K562 (cell line): ENCODE measurements around the gene ATOSA. TPM values are rescaled to one million over a fixed set of nuclear protein-coding genes. Genes with fewer than 3 reads are reported as not detected.

Experiments used
- ATAC-seq: fragments of 200-7000 bp; cut with Tn5 transposase; 3 replicates; pipeline ENCODE4 v1.9.1; 2020; ENCODE audit warnings: moderate library complexity
- BruUV-seq: library from RNA; stranded (reverse); fragments of 400-500 nt; replicated peaks from 2 replicates; lab custom pipeline; 2021; lab: Mats Ljungman, UMichigan
- CTCF ChIA-PET: fragments of 300-600 bp; formaldehyde crosslinking; extraction: SDS; loops from one replicate; lab custom pipeline; 2021; ENCODE audit warnings: low intra/inter-chr PET ratio; lab: Yijun Ruan, JAX
- POLR2A ChIA-PET: fragments of 300-600, 350-650 bp; sonication (Branson Sonifier 250); formaldehyde crosslinking; extraction: SDS; loops from one replicate; lab custom pipeline; 2021; ENCODE audit warnings: antibody characterized with exemption, inconsistent platforms; lab: Yijun Ruan, JAX
- DNase-seq, 4 experiments: peaks; one replicate each; pipeline versions ENCODE4 v3.0.0 to v3.0.0-alpha.2; 2011 to 2018; ENCODE audit warnings: low spot score in 3 of 4, mixed read lengths in 3 of 4; ENCODE audit errors: extremely low read depth in 1 of 4
- FAIRE-seq: peaks from 2 replicates; lab custom pipeline; 2011; peaks lifted over from hg19 to GRCh38; lab: Jason Lieb, UNC
- H2AFZ ChIP-seq: 2 replicates; pipeline ENCODE4 v1.6.0; 2011; ENCODE audit warnings: low read depth, low read length, control low read depth, inconsistent platforms
- H3K27ac ChIP-seq: fragments of 200-600 bp; 3 replicates; pipeline ENCODE4 v1.8.0; 2011; ENCODE audit warnings: low read depth, mild to moderate bottlenecking, control low read depth, inconsistent platforms, low read length, moderate library complexity, mixed read lengths; ENCODE audit errors: extremely low read depth
- H3K27me3 ChIP-seq, 2 experiments: fragments of 300-600 bp in 1 of 2; 2 replicates in 1 of 2; 3 replicates in 1 of 2; pipeline versions ENCODE4 v1.6.0 to v1.8.0; 2011; ENCODE audit warnings: inconsistent platforms in 2 of 2, low read length in 2 of 2, mild to moderate bottlenecking in 1 of 2, mixed read lengths in 1 of 2, moderate library complexity in 1 of 2; ENCODE audit not compliant: control insufficient read depth in 2 of 2, insufficient read depth in 2 of 2
- H3K36me3 ChIP-seq: fragments of 300-600 bp; 3 replicates; pipeline ENCODE4 v1.8.0; 2011; ENCODE audit warnings: mild to moderate bottlenecking, low read length, inconsistent platforms; ENCODE audit not compliant: control insufficient read depth, insufficient read depth
- H3K4me1 ChIP-seq, 2 experiments: fragments of 200-600 bp in 1 of 2; replicated peaks in 1 of 2; 2 replicates in 1 of 2; 3 replicates in 1 of 2; pipeline versions ENCODE4 v1.5.1 to v1.8.0; 2011; ENCODE audit warnings: inconsistent platforms in 2 of 2, low read length in 2 of 2, mild to moderate bottlenecking in 1 of 2, mixed read lengths in 1 of 2, moderate library complexity in 1 of 2; ENCODE audit not compliant: control insufficient read depth in 2 of 2, insufficient read depth in 2 of 2
- H3K4me2 ChIP-seq: 2 replicates; pipeline ENCODE4 v1.6.1; 2011; ENCODE audit warnings: low read length, control low read depth, inconsistent platforms, mixed read lengths; ENCODE audit not compliant: insufficient read depth
- H3K4me3 ChIP-seq: fragments of 200-600 bp; sonication (generic), shearing (Covaris generic); 2 replicates; pipeline ENCODE4 v1.5.1; 2016; ENCODE audit warnings: control low read depth, inconsistent platforms
- H3K79me2 ChIP-seq: fragments of 200-600 bp; 3 replicates; pipeline ENCODE4 v1.8.0; 2011; ENCODE audit warnings: low read length, inconsistent platforms; ENCODE audit not compliant: control insufficient read depth, insufficient read depth
- H3K9ac ChIP-seq, 2 experiments: 2 replicates each; pipeline versions ENCODE4 v1.6.0 to v1.6.1; 2011; ENCODE audit warnings: low read depth in 2 of 2, low read length in 2 of 2, control low read depth in 1 of 2, inconsistent platforms in 1 of 2, mild to moderate bottlenecking in 1 of 2, mixed read lengths in 1 of 2; ENCODE audit not compliant: insufficient read depth in 1 of 2
- H3K9me1 ChIP-seq: one replicate; pipeline ENCODE4 v1.6.0; 2011; ENCODE audit warnings: inconsistent platforms, mild to moderate bottlenecking, low read length, moderate library complexity; ENCODE audit not compliant: control insufficient read depth, insufficient read depth
- H3K9me3 ChIP-seq: replicated peaks from 2 replicates; pipeline ENCODE4 v1.5.1; 2011; ENCODE audit warnings: low read depth, low read length, inconsistent platforms; ENCODE audit not compliant: control insufficient read depth, insufficient read depth
- H4K20me1 ChIP-seq: replicated peaks from 2 replicates; pipeline ENCODE4 v1.6.1; 2011; ENCODE audit warnings: low read length, inconsistent platforms, mixed read lengths; ENCODE audit not compliant: control insufficient read depth, insufficient read depth
- ARID1B ChIP-seq: fragments of 450-650 bp; IDR thresholded peaks from 2 replicates; pipeline ENCODE4 v1.6.1; 2016; ENCODE audit warnings: antibody characterized with exemption, mild to moderate bottlenecking, inconsistent platforms
- BMI1 ChIP-seq: fragments of 150-350 bp; IDR thresholded peaks from 2 replicates; pipeline ENCODE4 v1.6.1; 2014; ENCODE audit warnings: low read length
- DLX4 ChIP-seq: fragments of 250-450 bp; sonication (Bioruptor Pico); IDR thresholded peaks from 2 replicates; pipeline ENCODE4 v1.6.1; 2021; ENCODE audit warnings: mild to moderate bottlenecking
- E2F3 ChIP-seq: fragments of 250-450 bp; sonication (Bioruptor Pico); IDR thresholded peaks from 2 replicates; pipeline ENCODE4 v1.4.0; 2020; ENCODE audit warnings: mild to moderate bottlenecking
- OTX1 ChIP-seq: fragments of 450-650 bp; formaldehyde crosslinking; IDR thresholded peaks from 2 replicates; pipeline ENCODE4 v1.4.0; 2022; ENCODE audit warnings: mild to moderate bottlenecking
- TOE1 ChIP-seq, 2 experiments: fragments of 450-650 bp in 1 of 2; sonication (generic) in 1 of 2; formaldehyde crosslinking in 1 of 2; IDR thresholded peaks; 2 replicates each; pipeline versions ENCODE4 v1.7.1 to v1.8.0; 2016 to 2022; ENCODE audit warnings: borderline replicate concordance in 2 of 2, mild to moderate bottlenecking in 2 of 2, antibody characterized with exemption in 1 of 2, inconsistent platforms in 1 of 2, low read depth in 1 of 2, missing genetic modification reagents in 1 of 2, moderate library complexity in 1 of 2
- ZBTB8A ChIP-seq: fragments of 450-650 bp; IDR thresholded peaks from 2 replicates; pipeline ENCODE4 v1.6.1; 2018; ENCODE audit warnings: mild to moderate bottlenecking, moderate library complexity; ENCODE audit not compliant: partially characterized antibody
- ZHX1 ChIP-seq: fragments of 150-350 bp; conservative IDR thresholded peaks from 2 replicates; pipeline ENCODE4 v1.6.1; 2014; ENCODE audit warnings: low read length
- ZKSCAN3 ChIP-seq: fragments of 250-450 bp; sonication (Bioruptor Pico); IDR thresholded peaks from 2 replicates; pipeline ENCODE4 v1.4.0; 2020
- ZNF146 ChIP-seq: IDR thresholded peaks from one replicate; pipeline ENCODE4 v1.6.1; 2018; ENCODE audit warnings: missing compliant biosample characterization; ENCODE audit not compliant: unreplicated experiment
- WGBS: fragments of 100-300 bp; shearing (Covaris generic); methylation state at CpG from one replicate; pipeline ENCODE4 v1.1.6; 2016; ENCODE audit warnings: low coverage, mixed read lengths; ENCODE audit not compliant: insufficient coverage; ENCODE audit errors: missing lambda C conversion rate; 5-methylcytosine and 5-hydroxymethylcytosine counted together
- in situ Hi-C: fragments of 300-500 bp; cut with MboI; formaldehyde crosslinking; loops from 4 replicates; pipeline ENCODE4 v1.15.0; 2018; ENCODE audit warnings: inconsistent platforms, mixed read lengths
- intact Hi-C: fragments of 100-400 bp; cut with micrococcal nuclease; formaldehyde crosslinking; loops from 2 replicates; pipeline ENCODE4 v1.14.2; 2022
- polyA plus RNA-seq, 8 experiments: library from polyadenylated mRNA; depleted of rRNA in 4 of 8; stranded (reverse) in 5 of 8; unstranded in 3 of 8; fragments of >200 nt; fragmentation: Nextera tagmentation in 2 of 8; fragmentation: Illumina TruSeq in 1 of 8; extraction: Ambion mirVana in 2 of 8; extraction: Trizol in 1 of 8; gene quantifications; 2 replicates each; pipeline versions ENCODE4 v1.2.1 to v1.2.3, GENCODE V29; 2011 to 2014; ENCODE audit warnings: inconsistent platforms in 1 of 8, missing spikeins in 1 of 8
- total RNA-seq, 7 experiments: library from RNA; depleted of rRNA in 6 of 7; stranded (reverse); fragments of >200 nt in 6 of 7; fragmentation: Illumina TruSeq in 2 of 7; extraction: Trizol in 2 of 7; gene quantifications; 2 replicates each; pipeline versions ENCODE4 v1.2.1 to v1.2.3, GENCODE V29; 2011 to 2021; ENCODE audit warnings: low replicate concordance in 1 of 7

Gene ATOSA
- total and polyA plus RNA-seq, 9 of the 15 experiments (the other 6 are each of a cell fraction or from before 2014, with no cell fraction given): 2.0 to 6.1 (median 3.9) TPM

- CTCF ChIA-PET: no interaction called here
- in situ Hi-C loops: no loop called here
These were observed 17.9 kb upstream of the ATOSA start for GRCh38 chr15:52697051-52697450.

More at GRCh38 chr15:52697051-52697450, 17.9 kb upstream of the ATOSA start:
- POLR2A ChIA-PET: no interaction called here
- Histone ChIP-seq H3K36me3 (no peaks in the 10 kb centered on the region), H2AFZ (no peak overlapping the region), H3K4me3 (no peak overlapping the region), H4K20me1 (no peaks in the 10 kb centered on the region), H3K79me2 (no peaks in the 10 kb centered on the region), H3K4me2 (no peak overlapping the region), H3K9me3 (no peaks in the 10 kb centered on the region), H3K27ac (no peak overlapping the region), H3K9ac (no peak overlapping the region), H3K27me3 (peaks cover 16 to 21% of the 10 kb centered on the region in 2 experiments; a peak in 4 of 5 replicates), H3K4me1 (no peaks in the 10 kb centered on the region), H3K9me1 (no peaks in the 10 kb centered on the region)
- no peak for TF ChIP-seq ZKSCAN3
- no peak for TF ChIP-seq ZBTB8A
- TF ChIP-seq ZNF146 (CRISPR knock-in tag): no peak
- no peak for TF ChIP-seq TOE1 (IDR thresholded peaks at IDR 0.05; ENCODE audit: borderline replicate concordance)
- no peak for TF ChIP-seq TOE1 (CRISPR knock-in tag; IDR thresholded peaks at IDR 0.05; ENCODE audit: borderline replicate concordance, low read depth)
- no peak for TF ChIP-seq DLX4 (CRISPR knock-in tag)
- no peak for TF ChIP-seq E2F3 (CRISPR knock-in tag)
- no peak for TF ChIP-seq ZHX1
- no peak for TF ChIP-seq OTX1 (CRISPR knock-in tag)
- TF ChIP-seq ARID1B: no peak
- TF ChIP-seq BMI1: no peak
- intact Hi-C loops: no loop called here
- WGBS: 4% methylated on average over 2 of the region's 2 CpGs
- FAIRE-seq: no peak
- no peak for ATAC-seq
- no TSS peak for BruUV-seq
- DNase-seq: no peak
